22Rv1 (cell line): Measurements from ENCODE around the gene MXI1.

Experiments used
- CTCF ChIP-seq: fragments of 450-650 bp; IDR thresholded peaks from 2 replicates; pipeline ENCODE4 v1.5.1; 2017; ENCODE audit warnings: mild to moderate bottlenecking
- ZFX ChIP-seq: fragments of 450-650 bp; IDR thresholded peaks from 2 replicates; pipeline ENCODE4 v1.6.1; 2017; ENCODE audit warnings: antibody characterized with exemption, borderline replicate concordance

DNA sequence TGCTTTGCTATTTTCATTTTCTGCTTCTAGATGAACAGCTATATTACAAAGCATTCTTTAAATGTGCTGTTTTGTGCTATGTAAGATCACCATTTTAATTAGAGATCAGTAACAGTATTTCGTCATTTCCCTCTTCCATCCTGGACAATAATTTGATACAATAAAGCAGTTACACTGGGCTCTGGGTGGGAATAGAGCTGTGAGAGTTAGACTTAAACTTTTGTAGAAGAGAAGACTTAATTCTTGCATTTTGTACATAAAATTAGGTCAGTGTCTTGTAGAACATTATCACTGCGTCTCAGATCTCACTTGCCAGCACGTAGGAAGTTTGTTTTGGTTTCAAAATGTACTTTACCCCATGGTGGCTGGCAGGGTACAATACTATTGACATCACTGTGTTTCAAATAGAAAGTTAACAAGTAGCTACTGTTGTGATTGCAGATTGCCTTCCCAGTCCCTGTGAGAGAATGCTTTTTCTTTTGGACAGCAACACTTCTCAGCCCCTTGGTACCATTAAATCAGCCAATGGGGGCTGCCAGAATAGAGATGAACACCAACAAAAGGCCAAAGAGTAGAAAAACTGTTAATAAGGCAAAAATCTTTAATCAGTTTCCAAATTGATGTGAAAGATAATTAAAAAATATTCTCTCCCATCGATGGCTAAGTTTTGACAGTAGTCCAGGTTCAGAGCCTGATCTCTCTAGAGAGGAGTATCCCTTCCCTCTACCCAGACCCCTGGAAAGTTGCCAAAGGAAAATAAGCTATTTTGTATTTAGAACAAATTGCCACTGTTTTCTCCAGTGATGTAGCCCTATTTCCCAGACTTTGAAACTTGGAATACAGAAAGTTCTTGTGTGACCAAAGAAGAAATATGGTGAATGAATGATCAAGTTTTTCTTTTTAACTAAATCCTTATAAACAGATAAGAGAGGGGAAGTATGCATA lies 62.2 kb downstream of the MXI1 start:
- no peak for TF ChIP-seq CTCF
- no peak for TF ChIP-seq ZFX
